Hepatocyte (in vitro differentiated cells): Measurements from ENCODE around the gene CORO6. TPM values are rescaled to one million over a fixed set of nuclear protein-coding genes. Genes with fewer than 3 reads are reported as not detected.
"Not testable (repeated sequence)": the region's sequence is repeated elsewhere in the genome, so short reads cannot be mapped to it uniquely, and the experiment has no call there.

Source experiments
- DNase-seq: peaks from one replicate; pipeline ENCODE4 v3.0.0-alpha.2; 2016; ENCODE audit warnings: low spot score
- H2AFZ ChIP-seq: fragments of 200-600 bp; sonication (generic); 2 replicates; pipeline ENCODE4 v1.6.0; 2016; ENCODE audit warnings: antibody characterized with exemption, mild to moderate bottlenecking
- H3K27ac ChIP-seq: fragments of 200-600 bp; sonication (generic); 2 replicates; pipeline ENCODE4 v1.5.1; 2016; ENCODE audit warnings: mild to moderate bottlenecking
- H3K27me3 ChIP-seq: fragments of 200-600 bp; sonication (generic); 2 replicates; pipeline ENCODE4 v1.6.1; 2016
- H3K36me3 ChIP-seq: fragments of 200-600 bp; sonication (generic); replicated peaks from 2 replicates; pipeline ENCODE4 v1.5.1; 2016; ENCODE audit warnings: low read depth; ENCODE audit not compliant: insufficient read depth
- H3K4me1 ChIP-seq: fragments of 200-600 bp; sonication (generic); 2 replicates; pipeline ENCODE4 v1.5.1; 2016; ENCODE audit warnings: mild to moderate bottlenecking, moderate library complexity; ENCODE audit not compliant: insufficient read depth
- H3K4me2 ChIP-seq: fragments of 200-600 bp; sonication (generic); 2 replicates; pipeline ENCODE4 v1.6.0; 2016
- H3K4me3 ChIP-seq: fragments of 200-600 bp; sonication (generic); 2 replicates; pipeline ENCODE4 v1.5.1; 2016; ENCODE audit warnings: mild to moderate bottlenecking
- H3K79me2 ChIP-seq: fragments of 200-600 bp; sonication (generic); 2 replicates; pipeline ENCODE4 v1.6.0; 2017; ENCODE audit warnings: mild to moderate bottlenecking
- H3K9me2 ChIP-seq: fragments of 200-600 bp; sonication (generic); replicated peaks from 2 replicates; pipeline ENCODE4 v1.6.0; 2017; ENCODE audit warnings: mild to moderate bottlenecking; ENCODE audit not compliant: insufficient read depth
- H3K9me3 ChIP-seq: fragments of 200-600 bp; sonication (generic); 2 replicates; pipeline ENCODE4 v1.5.1; 2016; ENCODE audit warnings: low read depth, mild to moderate bottlenecking
- H4K20me1 ChIP-seq: fragments of 200-600 bp; sonication (generic); 2 replicates; pipeline ENCODE4 v1.6.0; 2016; ENCODE audit warnings: mild to moderate bottlenecking; ENCODE audit not compliant: insufficient read depth, poor library complexity, severe bottlenecking
- EZH2 ChIP-seq: fragments of 200-600 bp; sonication (generic); IDR thresholded peaks from 2 replicates; pipeline ENCODE4 v1.6.1; 2016; ENCODE audit warnings: antibody characterized with exemption, mild to moderate bottlenecking, borderline replicate concordance
- EZH2phosphoT487 ChIP-seq: fragments of 200-600 bp; sonication (generic); IDR thresholded peaks from one replicate; pipeline ENCODE4 v1.6.1; 2018; ENCODE audit warnings: antibody characterized with exemption, mild to moderate bottlenecking, low read depth, moderate library complexity; ENCODE audit not compliant: unreplicated experiment, severe bottlenecking
- WGBS: methylation state at CpG from one replicate; pipeline ENCODE4 v1.1.6; 2016; ENCODE audit warnings: low lambda C conversion rate; ENCODE audit errors: missing lambda C conversion rate; 5-methylcytosine and 5-hydroxymethylcytosine counted together
- polyA plus RNA-seq: library from polyadenylated mRNA; unstranded; fragments of >200 nt; fragmentation: Nextera tagmentation; extraction: Ambion mirVana; gene quantifications from 2 replicates; pipeline ENCODE4 v1.2.1, GENCODE V29; 2016
- total RNA-seq: library from RNA; depleted of rRNA; stranded (reverse); fragments of >200 nt; gene quantifications from 2 replicates; pipeline ENCODE4 v1.2.3, GENCODE V29; 2014
- TF ChIP-seq, protein P1 (sequence below): fragments of 200-600 bp; sonication (generic); IDR thresholded peaks from 2 replicates; pipeline ENCODE4 v1.5.1; 2016; ENCODE audit warnings: antibody characterized with exemption, mild to moderate bottlenecking; ENCODE audit not compliant: poor library complexity

CORO6 gene
- total and polyA plus RNA-seq, 2 experiments from 2014 or later, result 0.83 to 1.9 TPM

DNA sequence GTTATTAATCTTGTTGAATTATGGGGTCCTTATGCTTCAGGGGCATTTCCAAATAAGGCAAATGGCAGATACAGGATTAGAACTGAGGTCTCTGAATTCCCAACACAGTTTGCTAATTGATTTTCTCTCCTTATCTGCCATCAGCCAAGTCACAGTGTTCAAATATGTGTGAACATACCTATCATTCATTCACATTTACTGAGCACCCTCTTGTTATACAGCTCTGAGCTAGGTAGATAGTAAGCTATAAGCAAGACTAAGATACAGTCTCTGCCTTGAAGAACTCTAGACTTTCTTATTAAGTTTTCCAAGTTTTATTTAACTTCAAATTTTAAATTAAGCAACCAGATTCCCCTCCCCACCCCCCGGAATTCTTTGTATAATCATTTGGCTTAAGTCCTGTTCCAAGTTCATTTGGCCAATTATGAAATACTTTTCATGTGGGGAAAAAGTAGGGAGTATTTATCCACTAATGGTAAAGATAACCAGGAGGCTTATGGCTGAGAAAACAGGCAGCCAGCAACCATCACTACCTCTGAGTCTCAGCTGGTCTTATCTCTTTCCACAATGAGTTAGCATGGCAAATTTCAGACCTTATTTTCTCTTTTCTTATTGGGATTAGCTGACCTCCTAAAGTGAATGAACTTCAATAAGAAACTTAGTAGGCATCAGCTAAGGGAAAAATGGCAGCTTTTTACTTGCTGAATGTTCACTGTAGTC, 31.4 kb upstream of the CORO6 start:
- Histone ChIP-seq H3K4me1 (no peaks in the 10 kb centered on the region), H3K36me3 (no peaks in the 10 kb centered on the region), H3K27me3 (no peaks in the 10 kb centered on the region), H3K4me2 (no peak overlapping the region), H4K20me1 (no peaks in the 10 kb centered on the region), H2AFZ (no peak overlapping the region), H3K4me3 (no peak overlapping the region), H3K79me2 (no peaks in the 10 kb centered on the region), H3K27ac (no peak overlapping the region), H3K9me3 (no peaks in the 10 kb centered on the region), H3K9me2 (no peaks in the 10 kb centered on the region)
- no peak for DNase-seq
- 86% methylated on average over 1 of the region's 1 CpG for WGBS
- TF ChIP-seq EZH2phosphoT487 (no peak), EZH2 (no peak)
- TF ChIP-seq, protein P1, sequence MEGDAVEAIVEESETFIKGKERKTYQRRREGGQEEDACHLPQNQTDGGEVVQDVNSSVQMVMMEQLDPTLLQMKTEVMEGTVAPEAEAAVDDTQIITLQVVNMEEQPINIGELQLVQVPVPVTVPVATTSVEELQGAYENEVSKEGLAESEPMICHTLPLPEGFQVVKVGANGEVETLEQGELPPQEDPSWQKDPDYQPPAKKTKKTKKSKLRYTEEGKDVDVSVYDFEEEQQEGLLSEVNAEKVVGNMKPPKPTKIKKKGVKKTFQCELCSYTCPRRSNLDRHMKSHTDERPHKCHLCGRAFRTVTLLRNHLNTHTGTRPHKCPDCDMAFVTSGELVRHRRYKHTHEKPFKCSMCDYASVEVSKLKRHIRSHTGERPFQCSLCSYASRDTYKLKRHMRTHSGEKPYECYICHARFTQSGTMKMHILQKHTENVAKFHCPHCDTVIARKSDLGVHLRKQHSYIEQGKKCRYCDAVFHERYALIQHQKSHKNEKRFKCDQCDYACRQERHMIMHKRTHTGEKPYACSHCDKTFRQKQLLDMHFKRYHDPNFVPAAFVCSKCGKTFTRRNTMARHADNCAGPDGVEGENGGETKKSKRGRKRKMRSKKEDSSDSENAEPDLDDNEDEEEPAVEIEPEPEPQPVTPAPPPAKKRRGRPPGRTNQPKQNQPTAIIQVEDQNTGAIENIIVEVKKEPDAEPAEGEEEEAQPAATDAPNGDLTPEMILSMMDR, result no peak

GRCh38 chr17:29652976-29653375, 30.3 kb upstream of the CORO6 start:
- no peaks in the 10 kb centered on the region for H3K27me3 ChIP-seq
- H3K36me3 ChIP-seq, result no peaks in the 10 kb centered on the region
- H3K9me2 ChIP-seq, result no peaks in the 10 kb centered on the region
- DNase-seq, result no peak
- no peak overlapping the region for H3K4me3 ChIP-seq
- no peaks in the 10 kb centered on the region for H3K4me1 ChIP-seq
- H3K9me3 ChIP-seq, result no peaks in the 10 kb centered on the region
- TF ChIP-seq EZH2 (no peak), EZH2phosphoT487 (no peak)
- TF ChIP-seq, protein P1, result no peak
- H3K27ac ChIP-seq, result no peak overlapping the region
- no peak overlapping the region for H2AFZ ChIP-seq
- no peak overlapping the region for H3K4me2 ChIP-seq
- H3K79me2 ChIP-seq, result no peaks in the 10 kb centered on the region
- H4K20me1 ChIP-seq, result no peaks in the 10 kb centered on the region

DNA sequence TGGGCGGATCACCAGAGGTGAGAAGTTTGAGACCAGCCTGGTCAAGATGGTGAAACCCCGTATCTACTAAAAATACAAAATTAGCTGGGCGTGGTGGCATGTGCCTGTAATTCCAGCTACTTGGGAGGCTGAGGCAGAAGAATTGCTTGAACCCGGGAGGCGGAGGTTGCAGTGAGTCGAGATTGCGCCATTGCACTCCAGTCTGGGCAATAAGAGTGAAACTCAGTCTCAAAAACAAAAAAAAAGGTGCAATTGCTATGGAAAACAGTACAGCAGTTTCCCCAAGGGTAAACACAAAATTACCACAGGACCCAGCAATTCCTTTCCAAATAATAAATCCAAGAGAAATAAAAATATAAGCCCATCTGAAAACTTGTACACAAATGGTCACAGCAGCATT, 29.2 kb upstream of the CORO6 start:
- not testable (repeated sequence) for H3K27me3 ChIP-seq, DNase-seq, H4K20me1 ChIP-seq, H3K36me3 ChIP-seq, H3K4me1 ChIP-seq, H3K27ac ChIP-seq, H3K79me2 ChIP-seq, H3K4me2 ChIP-seq, H3K9me3 ChIP-seq, H2AFZ ChIP-seq, H3K4me3 ChIP-seq, H3K9me2 ChIP-seq
- 98% methylated on average over 7 of the region's 7 CpGs for WGBS

- Histone ChIP-seq H3K4me2 (no peak overlapping the region), H3K4me1 (no peaks in the 10 kb centered on the region), H3K27me3 (no peaks in the 10 kb centered on the region), H3K36me3 (no peaks in the 10 kb centered on the region), H3K79me2 (no peaks in the 10 kb centered on the region), H3K27ac (no peak overlapping the region), H2AFZ (no peak overlapping the region), H3K9me2 (no peaks in the 10 kb centered on the region), H3K4me3 (no peak overlapping the region), H3K9me3 (no peaks in the 10 kb centered on the region), H4K20me1 (no peaks in the 10 kb centered on the region)
- TF ChIP-seq, protein P1, result no peak
- TF ChIP-seq EZH2phosphoT487 (no peak), EZH2 (no peak)
- WGBS, result 88% methylated on average over 4 of the region's 4 CpGs
- no peak for DNase-seq
These were observed 27.7 kb upstream of the CORO6 start for GRCh38 chr17:29650396-29650795.
